GM21367 (cell line): ENCODE measurements around the gene PSME2.
A peak's percentile ranks its signal among the peaks of the same experiment; 100 is the strongest.

ENCODE experiments used
- ATAC-seq: cut with Tn5 transposase; IDR thresholded peaks from one replicate; pipeline ENCODE4 v1.9.1; 2021; ENCODE audit not compliant: unreplicated experiment

Gene PSME2

DNA sequence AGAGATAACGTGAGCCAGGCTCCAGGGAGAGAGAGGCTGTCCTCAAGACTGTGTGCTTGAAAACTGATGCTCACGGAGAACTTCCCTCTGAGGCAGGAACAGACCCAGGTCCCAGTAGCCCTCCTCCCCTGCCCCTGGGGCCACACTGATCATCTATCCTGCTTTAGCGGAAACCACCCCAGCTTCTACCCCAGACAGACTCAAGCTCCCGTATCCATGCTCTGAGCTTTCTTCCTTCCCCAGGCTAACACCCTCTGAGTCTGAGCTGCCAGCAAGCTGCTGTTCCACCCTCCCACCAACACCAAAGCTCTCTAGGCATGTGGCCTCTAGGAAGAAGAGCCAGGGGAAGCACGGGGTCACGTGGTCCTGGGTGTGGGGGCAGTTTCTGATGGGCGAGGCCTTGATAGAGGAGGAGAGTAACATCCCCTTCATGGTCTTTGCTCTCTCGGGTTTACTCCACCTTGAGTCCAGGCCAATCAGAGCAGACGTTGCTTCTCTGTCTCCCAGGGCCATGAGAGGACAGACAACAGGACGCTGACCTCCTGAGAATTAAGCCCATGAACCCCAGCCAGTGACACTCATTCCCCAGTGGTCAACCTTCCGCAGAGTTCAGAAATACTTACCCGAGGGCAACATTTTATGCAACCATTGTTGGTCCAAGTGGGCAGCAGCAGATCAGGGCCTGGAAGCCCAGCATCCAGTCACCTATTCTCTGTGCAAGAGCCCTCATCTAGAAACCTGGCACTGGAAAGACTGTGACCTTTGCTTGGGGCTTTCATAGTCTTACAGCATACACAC is 50.9 kb downstream of the PSME2 start:
- peak; percentile 69 for ATAC-seq

DNA sequence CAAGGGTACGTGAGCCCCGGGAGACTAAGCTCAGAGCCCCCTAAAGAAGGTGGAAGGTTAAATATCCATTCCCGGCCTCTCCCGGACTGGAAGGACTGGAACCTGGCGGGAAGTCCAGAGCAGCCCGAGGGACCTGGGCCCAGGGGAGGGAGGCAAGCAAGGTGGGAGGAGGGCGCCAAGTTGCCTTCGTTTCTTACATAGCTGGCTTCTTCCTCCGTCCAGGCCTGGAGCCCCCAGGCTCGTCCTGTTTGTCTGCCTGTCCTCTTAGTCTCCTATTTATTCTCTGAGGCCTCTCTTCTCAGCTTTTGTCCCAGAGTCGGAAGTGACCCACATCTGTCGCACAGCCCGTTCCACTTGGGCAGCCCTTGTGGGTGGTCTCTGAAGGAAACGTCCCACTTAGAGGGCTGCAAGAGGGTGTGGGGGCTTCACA is 51.6 kb downstream of the PSME2 start:
- no peak for ATAC-seq

DNA sequence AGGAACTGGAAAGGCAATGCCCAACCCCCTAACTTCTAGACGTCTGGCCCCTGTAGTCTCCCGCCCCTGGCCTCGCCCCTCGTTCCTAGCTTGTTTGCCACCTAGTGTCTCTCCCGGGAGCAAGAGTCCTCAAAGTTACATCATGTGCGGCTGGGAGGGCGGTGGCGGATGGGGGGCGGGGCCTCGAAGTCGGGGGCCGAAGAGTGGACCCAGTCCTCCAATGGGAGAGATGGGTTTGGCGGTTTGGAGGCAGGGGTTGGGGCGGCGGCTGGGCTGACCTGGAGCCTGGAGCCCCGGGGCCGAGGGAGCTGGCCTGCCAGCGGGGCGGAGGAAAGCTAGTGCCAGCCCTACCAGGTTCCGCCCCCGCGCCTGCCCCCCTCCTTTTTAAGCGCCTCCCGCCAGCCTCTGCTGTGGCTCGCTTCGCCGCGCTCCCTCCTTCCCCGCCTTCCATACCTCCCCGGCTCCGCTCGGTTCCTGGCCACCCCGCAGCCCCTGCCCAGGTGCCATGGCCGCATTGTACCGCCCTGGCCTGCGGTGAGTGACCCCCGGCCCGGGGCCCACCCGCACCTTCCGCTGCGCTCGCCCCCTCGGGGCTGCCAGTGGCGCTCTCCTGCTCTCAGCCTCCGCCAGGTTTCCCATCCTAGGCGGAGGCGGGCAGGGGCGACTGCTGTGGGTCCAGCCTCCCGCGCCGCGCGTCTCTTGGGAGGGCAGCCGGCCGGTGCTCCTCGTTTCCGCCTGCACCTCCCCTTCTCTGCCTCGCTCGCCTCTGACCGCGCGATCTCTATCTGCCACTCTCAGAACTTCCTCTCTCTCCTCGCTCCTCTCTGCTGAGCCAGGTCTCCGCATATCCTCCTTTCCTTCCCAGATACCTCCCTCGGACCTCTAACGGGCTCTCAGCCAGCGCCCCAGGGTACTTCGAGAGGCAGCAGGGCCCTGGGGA is 52.2 kb downstream of the PSME2 start, which contains the start of gene PCK2:
TSS of gene PCK2 (plus strand) at position 411 of the 940 bp plus-strand sequence. CDS start at position 506, 95 bp downstream.
- ATAC-seq: peak; percentile 40
